HG03442 (cell line): ENCODE results near the gene PRSS56.
"Not testable (repeated sequence)": the region's sequence is repeated elsewhere in the genome, so short reads cannot be mapped to it uniquely, and the experiment has no call there.

Experiments
- ATAC-seq: cut with Tn5 transposase; IDR thresholded peaks from one replicate; pipeline ENCODE4 v1.9.1; 2021; ENCODE audit warnings: mild to moderate bottlenecking, moderate library complexity; ENCODE audit not compliant: unreplicated experiment

Gene PRSS56

GRCh38 chr2:232568161-232568560 lies 48.0 kb downstream of the PRSS56 start:
- no peak for ATAC-seq

- ATAC-seq: no peak
Observed at GRCh38 chr2:232569541-232569940, 49.4 kb downstream of the PRSS56 start.

GRCh38 chr2:232570481-232570880 lies 50.3 kb downstream of the PRSS56 start:
- ATAC-seq: not testable (repeated sequence)

- ATAC-seq: no peak
Observed at GRCh38 chr2:232571026-232571474, 50.9 kb downstream of the PRSS56 start.

GRCh38 chr2:232573042-232573441 lies 52.9 kb downstream of the PRSS56 start:
- ATAC-seq: no peak

GRCh38 chr2:232573771-232574435 lies 53.7 kb downstream of the PRSS56 start:
- ATAC-seq: no peak

- no peak for ATAC-seq
Observed at GRCh38 chr2:232574674-232575403, 54.7 kb downstream of the PRSS56 start.
